Upper lobe of right lung (tissue), 1 donor: Measurements from ENCODE around the gene AUH. TPM values are rescaled to one million over a fixed set of nuclear protein-coding genes. Genes with fewer than 3 reads are reported as not detected.

ENCODE experiments used
- ATAC-seq: fragments of 200-7000 bp; cut with Tn5 transposase; one replicate; pipeline ENCODE4 v1.9.1; 2020; ENCODE audit warnings: mild to moderate bottlenecking, moderate library complexity
- DNase-seq: peaks from one replicate; pipeline ENCODE4 v3.0.0-alpha.2; 2020
- H3K27ac ChIP-seq: fragments of 200-600 bp; one replicate; pipeline ENCODE4 v1.8.0; 2022
- H3K27me3 ChIP-seq: fragments of 200-600 bp; one replicate; pipeline ENCODE4 v1.8.0; 2022; ENCODE audit warnings: mild to moderate bottlenecking
- H3K36me3 ChIP-seq: fragments of 200-600 bp; one replicate; pipeline ENCODE4 v1.8.0; 2022
- H3K4me1 ChIP-seq: fragments of 200-600 bp; one replicate; pipeline ENCODE4 v1.8.0; 2022
- H3K4me3 ChIP-seq: fragments of 200-600 bp; one replicate; pipeline ENCODE4 v1.8.0; 2022; ENCODE audit warnings: mild to moderate bottlenecking
- H3K9me3 ChIP-seq: fragments of 200-600 bp; one replicate; pipeline ENCODE4 v1.8.0; 2022
- intact Hi-C: fragments of 100-400 bp; cut with DNase I; formaldehyde crosslinking; loops from one replicate; pipeline ENCODE4 v1.11.0; 2022
- total RNA-seq: library from RNA; stranded (reverse); fragmentation: NEBNext Ultra II Directional; extraction: Animal tissue kit (Norgen Biotek cat#: 25700); gene quantifications from one replicate; pipeline ENCODE4 v1.2.1, GENCODE V29; 2021
- TF ChIP-seq, protein P1 (sequence below): fragments of 200-600 bp; IDR thresholded peaks from one replicate; pipeline ENCODE4 v1.8.0; 2022; ENCODE audit warnings: antibody characterized with exemption
- donor health status: DM: no; HTN: yes; CAD: no; lungs with severe emphysema.

The AUH gene
- total RNA-seq, 1 donor from 2014 or later: 18.6 TPM

GRCh38 chr9:91306296-91306630 lies 55.5 kb downstream of the AUH start:
- H3K27me3 ChIP-seq: no peaks in the 10 kb centered on the region
- TF ChIP-seq, protein P1, sequence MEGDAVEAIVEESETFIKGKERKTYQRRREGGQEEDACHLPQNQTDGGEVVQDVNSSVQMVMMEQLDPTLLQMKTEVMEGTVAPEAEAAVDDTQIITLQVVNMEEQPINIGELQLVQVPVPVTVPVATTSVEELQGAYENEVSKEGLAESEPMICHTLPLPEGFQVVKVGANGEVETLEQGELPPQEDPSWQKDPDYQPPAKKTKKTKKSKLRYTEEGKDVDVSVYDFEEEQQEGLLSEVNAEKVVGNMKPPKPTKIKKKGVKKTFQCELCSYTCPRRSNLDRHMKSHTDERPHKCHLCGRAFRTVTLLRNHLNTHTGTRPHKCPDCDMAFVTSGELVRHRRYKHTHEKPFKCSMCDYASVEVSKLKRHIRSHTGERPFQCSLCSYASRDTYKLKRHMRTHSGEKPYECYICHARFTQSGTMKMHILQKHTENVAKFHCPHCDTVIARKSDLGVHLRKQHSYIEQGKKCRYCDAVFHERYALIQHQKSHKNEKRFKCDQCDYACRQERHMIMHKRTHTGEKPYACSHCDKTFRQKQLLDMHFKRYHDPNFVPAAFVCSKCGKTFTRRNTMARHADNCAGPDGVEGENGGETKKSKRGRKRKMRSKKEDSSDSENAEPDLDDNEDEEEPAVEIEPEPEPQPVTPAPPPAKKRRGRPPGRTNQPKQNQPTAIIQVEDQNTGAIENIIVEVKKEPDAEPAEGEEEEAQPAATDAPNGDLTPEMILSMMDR: no peak
- H3K9me3 ChIP-seq: no peaks in the 10 kb centered on the region
- no peak overlapping the region for H3K4me3 ChIP-seq
- H3K36me3 ChIP-seq: no peaks in the 10 kb centered on the region
- ATAC-seq: no peak
- no peak for DNase-seq
- peaks cover 11% of the 10 kb centered on the region for H3K4me1 ChIP-seq
- no peak overlapping the region for H3K27ac ChIP-seq
- intact Hi-C loops: no loop called here

- H3K36me3 ChIP-seq: no peaks in the 10 kb centered on the region
- no peak overlapping the region for H3K27ac ChIP-seq
- TF ChIP-seq, protein P1: no peak
- H3K9me3 ChIP-seq: no peaks in the 10 kb centered on the region
- no peak for DNase-seq
- intact Hi-C loops: no loop called here
- no peaks in the 10 kb centered on the region for H3K27me3 ChIP-seq
- H3K4me1 ChIP-seq: peaks cover 11% of the 10 kb centered on the region
- no peak overlapping the region for H3K4me3 ChIP-seq
- peak; percentile 50 for ATAC-seq
These were observed 56.0 kb downstream of the AUH start for GRCh38 chr9:91305596-91306295.

- DNase-seq (no peak), ATAC-seq (no peak)
- Histone ChIP-seq H3K4me3 (no peak overlapping the region), H3K27me3 (no peaks in the 10 kb centered on the region), H3K9me3 (no peaks in the 10 kb centered on the region), H3K27ac (no peak overlapping the region), H3K36me3 (no peaks in the 10 kb centered on the region), H3K4me1 (peaks cover 11% of the 10 kb centered on the region)
- TF ChIP-seq, protein P1: no peak
- intact Hi-C loops: no loop called here
These were observed 57.8 kb downstream of the AUH start for GRCh38 chr9:91303741-91304415.

- peaks cover 13% of the 10 kb centered on the region for H3K4me1 ChIP-seq
- H3K27me3 ChIP-seq: no peaks in the 10 kb centered on the region
- DNase-seq (no peak), ATAC-seq (peak; percentile 60)
- TF ChIP-seq, protein P1: no peak
- intact Hi-C loops: no loop called here
- H3K9me3 ChIP-seq: no peaks in the 10 kb centered on the region
- no peak overlapping the region for H3K4me3 ChIP-seq
- peak overlapping the region; percentile 61 for H3K27ac ChIP-seq
- H3K36me3 ChIP-seq: no peaks in the 10 kb centered on the region
These were observed 58.9 kb downstream of the AUH start for GRCh38 chr9:91302831-91303230.

- DNase-seq: no peak
- no peak for ATAC-seq
- no peaks in the 10 kb centered on the region for H3K9me3 ChIP-seq
- intact Hi-C loops: no loop called here
- no peak overlapping the region for H3K4me3 ChIP-seq
- peaks cover 7% of the 10 kb centered on the region for H3K36me3 ChIP-seq
- no peaks in the 10 kb centered on the region for H3K27me3 ChIP-seq
- peaks cover 19% of the 10 kb centered on the region for H3K4me1 ChIP-seq
- no peak overlapping the region for H3K27ac ChIP-seq
- TF ChIP-seq, protein P1: no peak
These were observed 60.6 kb downstream of the AUH start for GRCh38 chr9:91301161-91301560.
